IMR-90 (cell line): ENCODE data around the gene SLC44A2. TPM values are rescaled to one million over a fixed set of nuclear protein-coding genes. Genes with fewer than 3 reads are reported as not detected.

Source experiments
- ATAC-seq: fragments of 200-7000 bp; cut with Tn5 transposase; 2 replicates; pipeline ENCODE4 v1.9.1; 2020; ENCODE audit warnings: low read depth, mild to moderate bottlenecking, moderate library complexity
- BruUV-seq: library from RNA; stranded (reverse); fragments of 400-500 nt; replicated peaks from 2 replicates; lab custom pipeline; 2021; lab: Mats Ljungman, UMichigan
- CTCF ChIA-PET: fragments of 300-600 bp; formaldehyde crosslinking; extraction: SDS; loops from one replicate; lab custom pipeline; 2021; ENCODE audit warnings: antibody characterized with exemption; lab: Yijun Ruan, JAX
- POLR2A ChIA-PET: fragments of 300-600 bp; sonication (Branson Sonifier 250); formaldehyde crosslinking; loops from one replicate; lab custom pipeline; 2022; ENCODE audit warnings: antibody characterized with exemption; ENCODE audit not compliant: unreplicated experiment; lab: Charles Lee
- DNase-seq: peaks from one replicate; pipeline ENCODE4 v3.0.0; 2013
- H2AFZ ChIP-seq: replicated peaks from 2 replicates; pipeline ENCODE3; 2013; ENCODE audit warnings: low read length, mild to moderate bottlenecking; ENCODE audit not compliant: poor library complexity
- H2AK5ac ChIP-seq: 2 replicates; pipeline ENCODE4 v1.6.1; 2013; ENCODE audit warnings: low read depth, low read length, inconsistent platforms
- H2AK9ac ChIP-seq: replicated peaks from 2 replicates; pipeline ENCODE3; 2013; ENCODE audit warnings: mild to moderate bottlenecking, low read depth, low read length, moderate library complexity; ENCODE audit not compliant: poor library complexity
- H2BK120ac ChIP-seq: 2 replicates; pipeline ENCODE4 v1.6.1; 2013; ENCODE audit warnings: low read depth, low read length, inconsistent platforms
- H2BK15ac ChIP-seq: 3 replicates; pipeline ENCODE4 v1.6.1; 2013; ENCODE audit warnings: low read depth, low read length, inconsistent platforms
- H2BK20ac ChIP-seq: 2 replicates; pipeline ENCODE4 v1.6.1; 2013; ENCODE audit warnings: low read depth, mild to moderate bottlenecking, inconsistent platforms, low read length, moderate library complexity
- H2BK5ac ChIP-seq: 2 replicates; pipeline ENCODE4 v1.6.1; 2013; ENCODE audit warnings: mild to moderate bottlenecking, low read depth, low read length, inconsistent platforms; ENCODE audit not compliant: poor library complexity, severe bottlenecking
- H3K14ac ChIP-seq: replicated peaks from 2 replicates; pipeline ENCODE4 v1.6.1; 2013; ENCODE audit warnings: low read depth, low read length, inconsistent platforms
- H3K18ac ChIP-seq: 2 replicates; pipeline ENCODE4 v1.6.1; 2013; ENCODE audit warnings: low read depth, low read length, control low read depth
- H3K23ac ChIP-seq: 2 replicates; pipeline ENCODE4 v1.6.1; 2013; ENCODE audit warnings: low read depth, low read length, inconsistent platforms
- H3K27ac ChIP-seq: 2 replicates; pipeline ENCODE4 v1.5.1; 2013; ENCODE audit warnings: mild to moderate bottlenecking, control low read depth, low read length; ENCODE audit not compliant: insufficient read depth
- H3K27me3 ChIP-seq: 2 replicates; pipeline ENCODE4 v1.6.1; 2013; ENCODE audit warnings: low read length; ENCODE audit not compliant: control insufficient read depth, insufficient read depth
- H3K36me3 ChIP-seq: 2 replicates; pipeline ENCODE4 v1.6.1; 2013; ENCODE audit warnings: low read length, mixed read lengths; ENCODE audit not compliant: control insufficient read depth, insufficient read depth
- H3K4ac ChIP-seq: 2 replicates; pipeline ENCODE4 v1.6.1; 2013; ENCODE audit warnings: low read depth, low read length, inconsistent platforms
- H3K4me1 ChIP-seq: 2 replicates; pipeline ENCODE4 v1.6.1; 2013; ENCODE audit warnings: low read length, mixed read lengths; ENCODE audit not compliant: control insufficient read depth, insufficient read depth
- H3K4me2 ChIP-seq: 2 replicates; pipeline ENCODE4 v1.6.1; 2013; ENCODE audit warnings: low read depth, mild to moderate bottlenecking, control low read depth, low read length, moderate library complexity
- H3K4me3 ChIP-seq: 2 replicates; pipeline ENCODE4 v1.5.1; 2013; ENCODE audit warnings: low read depth, mild to moderate bottlenecking, control low read depth, low read length, moderate library complexity; ENCODE audit not compliant: insufficient read depth
- H3K56ac ChIP-seq: 2 replicates; pipeline ENCODE4 v1.6.1; 2013; ENCODE audit warnings: low read length, inconsistent platforms; ENCODE audit not compliant: insufficient read depth; ENCODE audit errors: extremely low read depth
- H3K79me1 ChIP-seq, 2 experiments: 2 replicates each; pipeline ENCODE4 v1.6.1; 2013; ENCODE audit warnings: low read length in 2 of 2, inconsistent platforms in 1 of 2, low read depth in 1 of 2
- H3K9ac ChIP-seq: 2 replicates; pipeline ENCODE4 v1.6.1; 2013; ENCODE audit warnings: low read depth, low read length, control low read depth
- H3K9me1 ChIP-seq: 2 replicates; pipeline ENCODE4 v1.6.1; 2013; ENCODE audit warnings: low read length, inconsistent platforms; ENCODE audit not compliant: insufficient read depth
- H3K9me3 ChIP-seq: 2 replicates; pipeline ENCODE4 v1.6.1; 2013; ENCODE audit warnings: low read length; ENCODE audit not compliant: control insufficient read depth, insufficient read depth
- H4K20me1 ChIP-seq: 2 replicates; pipeline ENCODE4 v1.6.1; 2013; ENCODE audit warnings: low read length, inconsistent platforms; ENCODE audit not compliant: insufficient read depth
- H4K5ac ChIP-seq: 2 replicates; pipeline ENCODE4 v1.6.1; 2013; ENCODE audit warnings: mild to moderate bottlenecking, low read depth, low read length, control low read depth
- H4K8ac ChIP-seq, 2 experiments: 2 replicates each; pipeline ENCODE4 v1.6.1; 2013; ENCODE audit warnings: low read depth in 2 of 2, low read length in 2 of 2, control low read depth in 1 of 2, inconsistent platforms in 1 of 2
- H4K91ac ChIP-seq: 2 replicates; pipeline ENCODE4 v1.6.1; 2013; ENCODE audit warnings: low read depth, low read length, inconsistent platforms; ENCODE audit not compliant: insufficient read depth
- BHLHE40 ChIP-seq: fragments of 150-350 bp; IDR thresholded peaks from 2 replicates; pipeline ENCODE4 v1.6.1; 2016; ENCODE audit warnings: mild to moderate bottlenecking, low read depth, low read length
- CEBPB ChIP-seq: IDR thresholded peaks from 2 replicates; pipeline ENCODE4 v1.6.1; 2012; ENCODE audit warnings: low read depth, low read length, improper control_type of control experiment
- CHD1 ChIP-seq: IDR thresholded peaks from 2 replicates; pipeline ENCODE4 v1.6.1; 2012; ENCODE audit warnings: low read depth, low read length, improper control_type of control experiment
- CTCF ChIP-seq: conservative IDR thresholded peaks from 2 replicates; pipeline ENCODE4 v1.5.1; 2012; ENCODE audit warnings: mild to moderate bottlenecking, low read depth, low read length, improper control_type of control experiment
- FOS ChIP-seq: fragments of 150-350 bp; IDR thresholded peaks from 2 replicates; pipeline ENCODE4 v1.6.1; 2016; ENCODE audit warnings: low read depth, low read length
- MAFK ChIP-seq: IDR thresholded peaks from 2 replicates; pipeline ENCODE4 v1.6.1; 2012; ENCODE audit warnings: low read depth, low read length, improper control_type of control experiment
- MAZ ChIP-seq: IDR thresholded peaks from 2 replicates; pipeline ENCODE4 v1.6.1; 2012; ENCODE audit warnings: low read depth, mild to moderate bottlenecking, low read length, improper control_type of control experiment, moderate library complexity, borderline replicate concordance
- MXI1 ChIP-seq: IDR thresholded peaks from 2 replicates; pipeline ENCODE4 v1.6.1; 2012; ENCODE audit warnings: low read depth, mild to moderate bottlenecking, low read length, moderate library complexity, borderline replicate concordance
- NFE2L2 ChIP-seq: fragments of 150-350 bp; IDR thresholded peaks from 2 replicates; pipeline ENCODE4 v1.6.1; 2016; ENCODE audit warnings: low read depth, mild to moderate bottlenecking, low read length
- POLR2A ChIP-seq: IDR thresholded peaks from 2 replicates; pipeline ENCODE4 v1.6.1; 2012; ENCODE audit warnings: mild to moderate bottlenecking, low read depth, low read length
- RAD21 ChIP-seq: IDR thresholded peaks from 2 replicates; pipeline ENCODE4 v1.6.1; 2012; ENCODE audit warnings: low read length, improper control_type of control experiment
- RCOR1 ChIP-seq: IDR thresholded peaks from 2 replicates; pipeline ENCODE4 v1.6.1; 2012; ENCODE audit warnings: mild to moderate bottlenecking, low read length, improper control_type of control experiment; ENCODE audit not compliant: insufficient replicate concordance
- RFX5 ChIP-seq: IDR thresholded peaks from 2 replicates; pipeline ENCODE4 v1.8.0; 2012; ENCODE audit warnings: low read depth, mild to moderate bottlenecking, low read length, moderate library complexity
- SMC3 ChIP-seq: fragments of 150-350 bp; IDR thresholded peaks from 2 replicates; pipeline ENCODE4 v1.6.1; 2016; ENCODE audit warnings: low read depth, mild to moderate bottlenecking, antibody characterized with exemption, low read length, moderate library complexity
- WGBS, 2 experiments: methylation state at CpG; one replicate each; pipeline versions ENCODE4 v1.1.5 to v1.1.7; 2013; ENCODE audit warnings: missing lambda C conversion rate in 2 of 2; ENCODE audit not compliant: insufficient read length in 1 of 2; ENCODE audit errors: extremely low coverage in 2 of 2; 5-methylcytosine and 5-hydroxymethylcytosine counted together
- dilution Hi-C: fragments of 300-500 bp; cut with HindIII; formaldehyde crosslinking; loops from one replicate; pipeline ENCODE4 v1.14.3; 2018; ENCODE audit warnings: low sequenced_read_pairs; ENCODE audit not compliant: unreplicated experiment
- in situ Hi-C: fragments of 300-500 bp; cut with MboI; formaldehyde crosslinking; loops from 3 replicates; pipeline ENCODE4 v1.14.3; 2019; ENCODE audit warnings: low sequenced_read_pairs, inconsistent platforms, mixed read lengths
- intact Hi-C: fragments of 100-400 bp; cut with micrococcal nuclease; formaldehyde crosslinking; loops from 2 replicates; pipeline ENCODE4 v1.10.0; 2022
- polyA plus RNA-seq, 3 experiments: library from polyadenylated mRNA; depleted of rRNA; stranded (reverse); fragments of >200 nt; gene quantifications; 2 replicates each; pipeline ENCODE4 v1.2.3, GENCODE V29; 2012; ENCODE audit warnings: low replicate concordance in 1 of 3
- total RNA-seq: library from RNA; depleted of rRNA; stranded (reverse); fragments of >200 nt; gene quantifications from 2 replicates; pipeline ENCODE4 v1.2.3, GENCODE V29; 2012
- TF ChIP-seq, protein P1 (sequence below): fragments of 150-350 bp; IDR thresholded peaks from 2 replicates; pipeline ENCODE4 v1.6.1; 2016; ENCODE audit warnings: low read depth, mild to moderate bottlenecking, low read length, moderate library complexity, borderline replicate concordance
- TF ChIP-seq, protein P2 (sequence below): fragments of 150-350 bp; IDR thresholded peaks from 2 replicates; pipeline ENCODE4 v1.6.1; 2017; ENCODE audit warnings: mild to moderate bottlenecking, antibody characterized with exemption, low read length, low read depth

SLC44A2 gene
- total and polyA plus RNA-seq, 2 of the 4 experiments (the other 2 are of a cell fraction), result 28.5 to 62.9 TPM

DNA sequence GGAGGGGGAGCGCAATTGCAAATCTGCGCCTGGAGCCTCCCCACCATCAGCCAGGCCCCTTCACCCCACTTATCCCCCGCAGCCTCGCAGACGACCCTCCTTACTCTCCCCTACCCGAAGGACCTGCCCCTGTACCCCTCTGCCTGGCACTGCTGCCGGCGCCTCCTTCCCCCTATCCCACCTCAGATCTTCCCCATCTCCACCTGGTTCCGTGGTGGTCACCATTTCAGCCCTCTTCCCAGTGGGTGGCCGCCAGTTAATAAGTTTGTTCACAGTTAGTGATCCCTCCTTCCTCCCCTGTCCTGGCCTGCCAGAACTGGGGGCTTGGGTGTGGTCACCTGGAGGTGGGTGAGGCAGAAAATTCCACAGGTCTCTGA lies 397 bp downstream of the SLC44A2 start:
- Histone ChIP-seq H2BK20ac (no peak overlapping the region), H2BK120ac (no peak overlapping the region), H3K9me3 (no peaks in the 10 kb centered on the region), H3K18ac (no peak overlapping the region), H2BK15ac (no peak overlapping the region), H3K4me1 (peaks cover 8% of the 10 kb centered on the region), H3K27me3 (no peaks in the 10 kb centered on the region), H4K8ac (peak overlapping the region; percentile 56 to 71; a peak in 2 of 4 replicates), H3K23ac (peak overlapping the region; percentile 45; the same call in 1 of the 2 replicates), H4K20me1 (no peaks in the 10 kb centered on the region; the same call in none of the 2 replicates), H4K5ac (no peak overlapping the region), H4K91ac (peak overlapping the region; percentile 57), H3K27ac (peak overlapping the region; percentile 27; the same call in 1 of the 2 replicates), H3K56ac (peak overlapping the region; percentile 17; the same call in 1 of the 2 replicates), H3K4me2 (peak overlapping the region; percentile 62), H3K79me1 (peaks cover 31 to 57% of the 10 kb centered on the region in 2 experiments), H3K4me3 (peak overlapping the region; percentile 53), H3K14ac (peak overlapping the region; percentile 25; the same call in 1 of the 2 replicates), H2AFZ (peak overlapping the region; percentile 93), H3K4ac (peak overlapping the region; percentile 56), H2BK5ac (peak overlapping the region; percentile 16), H3K9me1 (peaks cover 16% of the 10 kb centered on the region; the same call in 1 of the 2 replicates), H3K9ac (peak overlapping the region; percentile 59; the same call in 1 of the 2 replicates), H2AK5ac (peak overlapping the region; percentile 20; the same call in 1 of the 2 replicates), H2AK9ac (peak overlapping the region; percentile 94), H3K36me3 (peaks cover 17% of the 10 kb centered on the region)
- 17% methylated on average over 6 of the region's 10 CpGs; no CpG with 5 or more reads in 1 of the 2 experiments for WGBS, 2 experiments
- dilution Hi-C loops, result no loop called here
- TF ChIP-seq POLR2A (no peak), FOS (no peak), RFX5 (no peak), NFE2L2 (no peak), RAD21 (no peak), MAZ (no peak), BHLHE40 (no peak), CHD1 (no peak), MXI1 (no peak), RCOR1 (no peak), CTCF (no peak), MAFK (no peak), SMC3 (no peak), CEBPB (no peak)
- TF ChIP-seq, protein P1, sequence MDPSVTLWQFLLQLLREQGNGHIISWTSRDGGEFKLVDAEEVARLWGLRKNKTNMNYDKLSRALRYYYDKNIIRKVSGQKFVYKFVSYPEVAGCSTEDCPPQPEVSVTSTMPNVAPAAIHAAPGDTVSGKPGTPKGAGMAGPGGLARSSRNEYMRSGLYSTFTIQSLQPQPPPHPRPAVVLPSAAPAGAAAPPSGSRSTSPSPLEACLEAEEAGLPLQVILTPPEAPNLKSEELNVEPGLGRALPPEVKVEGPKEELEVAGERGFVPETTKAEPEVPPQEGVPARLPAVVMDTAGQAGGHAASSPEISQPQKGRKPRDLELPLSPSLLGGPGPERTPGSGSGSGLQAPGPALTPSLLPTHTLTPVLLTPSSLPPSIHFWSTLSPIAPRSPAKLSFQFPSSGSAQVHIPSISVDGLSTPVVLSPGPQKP, result no peak
- TF ChIP-seq, protein P2, sequence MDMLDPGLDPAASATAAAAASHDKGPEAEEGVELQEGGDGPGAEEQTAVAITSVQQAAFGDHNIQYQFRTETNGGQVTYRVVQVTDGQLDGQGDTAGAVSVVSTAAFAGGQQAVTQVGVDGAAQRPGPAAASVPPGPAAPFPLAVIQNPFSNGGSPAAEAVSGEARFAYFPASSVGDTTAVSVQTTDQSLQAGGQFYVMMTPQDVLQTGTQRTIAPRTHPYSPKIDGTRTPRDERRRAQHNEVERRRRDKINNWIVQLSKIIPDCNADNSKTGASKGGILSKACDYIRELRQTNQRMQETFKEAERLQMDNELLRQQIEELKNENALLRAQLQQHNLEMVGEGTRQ, result no peak
- intact Hi-C loops, result no loop called here
- DNase-seq (no peak), ATAC-seq (no peak; the same call in 1 of the 2 replicates)
- BruUV-seq, result no TSS peak
- ChIA-PET CTCF (interaction anchor here (0.6 kb wide), 1 partner anchor 74 kb away, joined by 9 read pairs; no protein-coding TSS in a partner anchor), POLR2A (no interaction called here)
- in situ Hi-C loops, result no loop called here
